ENCODE data around the gene SLF1. TPM values are rescaled to one million over a fixed set of nuclear protein-coding genes. Genes with fewer than 3 reads are reported as not detected.

Gene SLF1
- total RNA-seq, 1 experiment from 2014 or later = 7.9 TPM

DNA sequence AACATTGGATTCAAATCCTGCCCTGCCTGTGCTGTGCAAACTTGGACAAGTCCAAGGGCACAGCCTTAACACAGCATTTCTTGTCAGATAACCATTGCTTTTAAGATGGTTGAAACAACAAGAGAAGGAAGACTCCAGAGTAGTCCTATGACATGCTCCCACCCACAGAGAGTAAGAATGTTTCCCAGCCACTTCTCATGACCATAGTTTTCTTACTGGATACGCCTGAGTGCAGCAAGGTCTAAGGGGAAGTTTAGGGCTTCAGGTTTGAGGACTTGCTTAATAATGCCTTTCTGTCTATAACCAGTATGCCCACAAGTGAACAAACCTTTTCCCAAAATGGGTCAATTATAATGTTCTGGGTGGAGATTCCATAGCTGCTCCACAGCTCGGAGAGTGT is 126.4 kb downstream of the SLF1 start:
- intact Hi-C loops (cut with micrococcal nuclease; ENCODE audit: unreplicated experiment) = no loop called here
- peaks cover 6% of the 10 kb centered on the region for H3K4me1 Mint-ChIP-seq (ENCODE audit: low read depth, unreplicated experiment)
- H3K36me3 Mint-ChIP-seq (ENCODE audit: insufficient read depth, unreplicated experiment) = no peaks in the 10 kb centered on the region
- ChIA-PET CTCF (no interaction called here), POLR2A (no interaction called here)
- DNase-seq = no peak
- BruUV-seq (replicated peaks) = no TSS peak
- no peaks in the 10 kb centered on the region for H3K9me3 Mint-ChIP-seq (ENCODE audit: unreplicated experiment)
- H3K27me3 ChIP-seq (replicated peaks; ENCODE audit: control insufficient read depth, insufficient read depth, low read length) = no peaks in the 10 kb centered on the region
- no peak overlapping the region for H3K4me3 ChIP-seq (ENCODE audit: low read depth, low read length)
- H3K4me1 ChIP-seq = no peaks in the 10 kb centered on the region
- H3K36me3 ChIP-seq (ENCODE audit: control insufficient read depth, insufficient read depth, low read length) = no peaks in the 10 kb centered on the region
- peaks cover 3% of the 10 kb centered on the region for H3K27me3 Mint-ChIP-seq (ENCODE audit: insufficient read depth, unreplicated experiment)
- no peak overlapping the region for H3K27ac Mint-ChIP-seq (ENCODE audit: unreplicated experiment)
- H3K9me3 ChIP-seq = no peaks in the 10 kb centered on the region
- TF ChIP-seq, protein P1, sequence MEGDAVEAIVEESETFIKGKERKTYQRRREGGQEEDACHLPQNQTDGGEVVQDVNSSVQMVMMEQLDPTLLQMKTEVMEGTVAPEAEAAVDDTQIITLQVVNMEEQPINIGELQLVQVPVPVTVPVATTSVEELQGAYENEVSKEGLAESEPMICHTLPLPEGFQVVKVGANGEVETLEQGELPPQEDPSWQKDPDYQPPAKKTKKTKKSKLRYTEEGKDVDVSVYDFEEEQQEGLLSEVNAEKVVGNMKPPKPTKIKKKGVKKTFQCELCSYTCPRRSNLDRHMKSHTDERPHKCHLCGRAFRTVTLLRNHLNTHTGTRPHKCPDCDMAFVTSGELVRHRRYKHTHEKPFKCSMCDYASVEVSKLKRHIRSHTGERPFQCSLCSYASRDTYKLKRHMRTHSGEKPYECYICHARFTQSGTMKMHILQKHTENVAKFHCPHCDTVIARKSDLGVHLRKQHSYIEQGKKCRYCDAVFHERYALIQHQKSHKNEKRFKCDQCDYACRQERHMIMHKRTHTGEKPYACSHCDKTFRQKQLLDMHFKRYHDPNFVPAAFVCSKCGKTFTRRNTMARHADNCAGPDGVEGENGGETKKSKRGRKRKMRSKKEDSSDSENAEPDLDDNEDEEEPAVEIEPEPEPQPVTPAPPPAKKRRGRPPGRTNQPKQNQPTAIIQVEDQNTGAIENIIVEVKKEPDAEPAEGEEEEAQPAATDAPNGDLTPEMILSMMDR (IDR thresholded peaks at IDR 0.05; ENCODE audit: insufficient read depth in 1 of 2, low read depth in 1 of 2, low read length in 1 of 2, severe bottlenecking in 1 of 2, unreplicated experiment in 1 of 2) = no peak
- H3K4me3 Mint-ChIP-seq (ENCODE audit: unreplicated experiment) = no peak overlapping the region

DNA sequence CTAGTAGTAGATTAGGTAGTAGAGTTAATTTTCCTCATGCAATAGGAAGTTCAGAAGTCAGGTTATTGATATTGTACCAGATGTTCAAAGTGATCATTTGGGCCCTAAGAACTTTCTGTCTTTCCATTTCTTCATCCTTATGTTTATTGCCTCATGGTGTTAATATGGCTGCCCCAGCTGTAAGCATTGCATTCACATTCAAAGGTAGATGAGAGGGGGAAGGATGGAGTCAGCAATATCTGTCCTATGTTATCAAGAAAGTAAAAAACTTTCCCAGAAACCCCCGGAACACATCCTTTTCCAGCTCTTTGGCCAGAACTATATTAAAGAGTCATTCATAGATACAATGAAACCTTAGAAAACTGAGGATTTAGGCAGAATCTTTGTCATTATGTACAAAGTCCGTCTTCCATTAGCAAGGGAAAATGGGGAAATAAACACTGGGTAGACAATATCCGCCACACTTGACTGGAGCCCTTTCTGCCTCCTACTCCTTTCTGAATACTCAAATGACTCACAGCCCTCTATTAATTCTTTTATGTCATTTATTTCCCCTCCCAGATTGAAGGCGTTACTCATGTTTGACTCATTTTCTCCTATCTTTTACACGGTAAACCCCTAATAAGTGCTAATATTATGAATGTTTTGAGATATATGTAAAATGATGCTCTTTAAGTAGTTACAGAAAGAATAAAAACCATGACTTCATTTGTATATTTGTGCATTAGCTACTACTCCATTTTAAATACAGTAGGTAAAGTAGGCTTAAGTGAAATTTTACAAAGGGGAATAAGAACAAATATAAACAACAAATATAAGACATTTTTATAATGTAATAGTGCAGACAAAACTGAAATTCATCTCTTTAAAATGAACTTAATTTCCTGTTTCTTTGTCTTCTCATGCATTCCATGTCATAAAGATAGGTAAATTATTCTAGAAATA is 127.6 kb downstream of the SLF1 start:
- Mint-ChIP-seq H3K4me1 (ENCODE audit: low read depth, unreplicated experiment) (peaks cover 6% of the 10 kb centered on the region), H3K27me3 (ENCODE audit: insufficient read depth, unreplicated experiment) (peaks cover 3% of the 10 kb centered on the region), H3K27ac (ENCODE audit: unreplicated experiment) (no peak overlapping the region), H3K36me3 (ENCODE audit: insufficient read depth, unreplicated experiment) (no peaks in the 10 kb centered on the region), H3K9me3 (ENCODE audit: unreplicated experiment) (no peaks in the 10 kb centered on the region), H3K4me3 (ENCODE audit: unreplicated experiment) (no peak overlapping the region)
- Histone ChIP-seq H3K9me3 (no peaks in the 10 kb centered on the region), H3K4me3 (ENCODE audit: low read depth, low read length) (no peak overlapping the region), H3K4me1 (no peaks in the 10 kb centered on the region), H3K36me3 (ENCODE audit: control insufficient read depth, insufficient read depth, low read length) (no peaks in the 10 kb centered on the region), H3K27me3 (replicated peaks; ENCODE audit: control insufficient read depth, insufficient read depth, low read length) (no peaks in the 10 kb centered on the region)
- ChIA-PET CTCF (no interaction called here), POLR2A (no interaction called here)
- TF ChIP-seq, protein P1 (IDR thresholded peaks at IDR 0.05; ENCODE audit: insufficient read depth in 1 of 2, low read depth in 1 of 2, low read length in 1 of 2, severe bottlenecking in 1 of 2, unreplicated experiment in 1 of 2) = no peak
- no peak for DNase-seq
- no TSS peak for BruUV-seq (replicated peaks)
- intact Hi-C loops (cut with micrococcal nuclease; ENCODE audit: unreplicated experiment) = no loop called here

DNA sequence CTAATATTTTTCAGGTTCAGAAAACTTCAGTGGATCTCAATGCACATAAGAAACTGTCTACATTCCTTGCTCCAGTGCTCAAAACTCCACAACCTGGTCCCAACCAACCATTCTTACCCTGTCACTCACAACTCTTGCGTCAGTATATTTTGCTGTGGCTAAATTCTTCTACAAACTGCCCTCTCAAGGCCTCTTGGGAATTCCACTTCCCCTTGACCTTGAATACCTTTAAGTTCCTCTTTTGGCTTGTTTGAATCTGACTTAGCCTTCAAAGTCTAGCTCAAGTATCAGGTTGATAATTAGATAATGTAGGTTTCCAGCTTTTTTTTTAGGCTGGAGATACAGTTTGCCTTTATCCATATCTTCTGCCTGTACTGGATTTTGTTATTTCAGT is 128.3 kb downstream of the SLF1 start:
- H3K27me3 ChIP-seq (replicated peaks; ENCODE audit: control insufficient read depth, insufficient read depth, low read length) = no peaks in the 10 kb centered on the region
- H3K9me3 ChIP-seq = no peaks in the 10 kb centered on the region
- Mint-ChIP-seq H3K27me3 (ENCODE audit: insufficient read depth, unreplicated experiment) (peaks cover 3% of the 10 kb centered on the region), H3K4me3 (ENCODE audit: unreplicated experiment) (no peak overlapping the region), H3K4me1 (ENCODE audit: low read depth, unreplicated experiment) (peaks cover 6% of the 10 kb centered on the region), H3K36me3 (ENCODE audit: insufficient read depth, unreplicated experiment) (no peaks in the 10 kb centered on the region), H3K27ac (ENCODE audit: unreplicated experiment) (no peak overlapping the region), H3K9me3 (ENCODE audit: unreplicated experiment) (no peaks in the 10 kb centered on the region)
- CTCF ChIA-PET = no interaction called here
- H3K4me1 ChIP-seq = no peaks in the 10 kb centered on the region
- no peak for DNase-seq
- no peaks in the 10 kb centered on the region for H3K36me3 ChIP-seq (ENCODE audit: control insufficient read depth, insufficient read depth, low read length)
- TF ChIP-seq, protein P1 (IDR thresholded peaks at IDR 0.05; ENCODE audit: insufficient read depth in 1 of 2, low read depth in 1 of 2, low read length in 1 of 2, severe bottlenecking in 1 of 2, unreplicated experiment in 1 of 2) = no peak
- H3K4me3 ChIP-seq (ENCODE audit: low read depth, low read length) = no peak overlapping the region
- no TSS peak for BruUV-seq (replicated peaks)
- intact Hi-C loops (cut with micrococcal nuclease; ENCODE audit: unreplicated experiment) = no loop called here
- POLR2A ChIA-PET = no interaction called here

Other genes starting within 250 kb of the SLF1 start
- 0.26 and 0.50 TPM in 2 replicates for gene KIAA0825, start 65 bp upstream of the SLF1 start, total RNA-seq (2022)